Hepatocyte (in vitro differentiated cells): ENCODE data around the gene MMP10.

Source experiments
- CTCF ChIP-seq: fragments of 200-600 bp; sonication (generic); IDR thresholded peaks from 2 replicates; pipeline ENCODE4 v1.5.1; 2016; ENCODE audit warnings: antibody characterized with exemption, mild to moderate bottlenecking; ENCODE audit not compliant: poor library complexity
- EZH2phosphoT487 ChIP-seq: fragments of 200-600 bp; sonication (generic); IDR thresholded peaks from one replicate; pipeline ENCODE4 v1.6.1; 2018; ENCODE audit warnings: antibody characterized with exemption, mild to moderate bottlenecking, low read depth, moderate library complexity; ENCODE audit not compliant: unreplicated experiment, severe bottlenecking

GRCh38 chr11:102812188-102812587, 31.8 kb upstream of the MMP10 start:
- no peak for TF ChIP-seq CTCF
- no peak for TF ChIP-seq EZH2phosphoT487
